ENCODE results near the gene PTPRJ. TPM values are rescaled to one million over a fixed set of nuclear protein-coding genes. Genes with fewer than 3 reads are reported as not detected.
"Not testable (repeated sequence)": the region's sequence is repeated elsewhere in the genome, so short reads cannot be mapped to it uniquely, and the experiment has no call there.

Gene PTPRJ
- total RNA-seq, 1 experiment from 2014 or later, result 59.4 TPM

DNA sequence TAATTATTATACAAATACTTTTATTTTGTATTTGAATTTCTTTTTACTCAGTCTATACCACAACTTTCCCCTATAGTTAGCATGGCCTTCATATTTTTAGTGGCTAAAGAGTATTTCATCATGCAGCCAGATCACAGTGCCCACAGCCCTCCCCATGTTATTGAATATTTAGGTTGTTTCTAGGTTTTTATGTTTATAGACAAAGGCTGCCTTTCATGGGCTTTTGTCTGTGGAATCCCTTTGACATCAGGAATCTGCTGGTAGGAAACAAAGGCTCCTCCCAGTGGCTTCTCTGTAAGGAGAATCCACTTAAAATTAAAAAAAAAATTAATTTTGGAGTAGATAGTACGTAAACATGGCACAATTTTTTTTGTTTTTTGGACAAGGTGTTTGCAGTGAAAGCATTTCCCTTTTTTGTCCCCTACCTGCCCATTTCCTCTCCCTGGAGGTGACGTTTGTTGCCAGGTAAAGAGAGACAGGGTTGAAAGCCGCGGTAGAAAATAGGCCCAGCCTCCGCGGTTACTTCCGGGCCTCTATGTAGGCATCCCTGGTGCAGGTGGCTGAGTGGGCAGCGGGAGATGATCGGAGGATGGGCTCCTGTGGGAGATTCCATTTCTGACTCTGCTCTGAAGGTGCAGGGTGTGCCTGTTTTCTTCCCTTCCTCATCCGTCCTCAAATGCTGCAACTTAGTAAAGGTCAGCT is 154.0 kb downstream of the PTPRJ start:
- no peak for DNase-seq
- Mint-ChIP-seq H3K27ac (ENCODE audit: unreplicated experiment) (no peak overlapping the region), H3K9me3 (ENCODE audit: low read depth, unreplicated experiment) (no peaks in the 10 kb centered on the region), H3K36me3 (ENCODE audit: insufficient read depth, unreplicated experiment) (peaks cover 33% of the 10 kb centered on the region), H3K27me3 (ENCODE audit: unreplicated experiment) (no peaks in the 10 kb centered on the region), H3K4me3 (ENCODE audit: low read depth, unreplicated experiment) (no peak overlapping the region), H3K4me1 (ENCODE audit: low read depth, unreplicated experiment) (no peaks in the 10 kb centered on the region)
- intact Hi-C loops (cut with micrococcal nuclease; ENCODE audit: unreplicated experiment), result no loop called here
- TF ChIP-seq CTCF (IDR thresholded peaks at IDR 0.05; ENCODE audit: unreplicated experiment), result no peak
- CTCF ChIA-PET, result no interaction called here
- BruUV-seq (replicated peaks), result no TSS peak

GRCh38 chr11:48138222-48138621 is 157.9 kb downstream of the PTPRJ start:
- Mint-ChIP-seq H3K27me3 (ENCODE audit: unreplicated experiment) (no peaks in the 10 kb centered on the region), H3K4me1 (ENCODE audit: low read depth, unreplicated experiment) (no peaks in the 10 kb centered on the region), H3K36me3 (ENCODE audit: insufficient read depth, unreplicated experiment) (peaks cover 28% of the 10 kb centered on the region), H3K4me3 (ENCODE audit: low read depth, unreplicated experiment) (no peak overlapping the region), H3K9me3 (ENCODE audit: low read depth, unreplicated experiment) (no peaks in the 10 kb centered on the region), H3K27ac (ENCODE audit: unreplicated experiment) (no peak overlapping the region)
- CTCF ChIA-PET, result no interaction called here
- no peak for TF ChIP-seq CTCF (IDR thresholded peaks at IDR 0.05; ENCODE audit: unreplicated experiment)
- DNase-seq, result no peak
- intact Hi-C loops (cut with micrococcal nuclease; ENCODE audit: unreplicated experiment), result no loop called here
- no TSS peak for BruUV-seq (replicated peaks)

DNA sequence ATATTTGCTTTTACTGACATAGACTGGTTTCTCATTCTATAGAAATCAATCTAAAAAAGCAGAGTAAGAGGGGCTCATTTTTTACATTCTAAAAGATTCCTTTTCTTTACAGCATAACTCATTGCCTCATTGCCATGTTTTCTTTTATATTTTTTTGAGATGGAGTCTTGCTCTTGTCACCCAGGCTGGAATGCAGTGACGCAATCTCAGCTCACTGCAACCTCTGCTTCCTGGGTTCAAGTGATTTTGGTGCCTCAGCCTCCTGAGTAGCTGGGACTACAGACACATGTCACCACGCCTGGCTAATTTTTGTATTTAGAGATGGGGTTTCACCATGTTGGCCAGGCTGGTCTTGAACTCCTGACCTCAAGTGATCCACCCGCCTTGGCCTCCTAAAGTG is 159.5 kb downstream of the PTPRJ start:
- H3K27ac Mint-ChIP-seq (ENCODE audit: unreplicated experiment); H3K4me3 Mint-ChIP-seq (ENCODE audit: low read depth, unreplicated experiment); H3K27me3 Mint-ChIP-seq (ENCODE audit: unreplicated experiment); BruUV-seq (replicated peaks); CTCF ChIA-PET; intact Hi-C loops (cut with micrococcal nuclease; ENCODE audit: unreplicated experiment); DNase-seq; H3K9me3 Mint-ChIP-seq (ENCODE audit: low read depth, unreplicated experiment); H3K4me1 Mint-ChIP-seq (ENCODE audit: low read depth, unreplicated experiment): not testable (repeated sequence)
- H3K36me3 Mint-ChIP-seq (ENCODE audit: insufficient read depth, unreplicated experiment), result peaks cover 28% of the 10 kb centered on the region

GRCh38 chr11:48141475-48142122 is 161.2 kb downstream of the PTPRJ start:
- no peak for DNase-seq
- TF ChIP-seq CTCF (IDR thresholded peaks at IDR 0.05; ENCODE audit: unreplicated experiment), result no peak
- Mint-ChIP-seq H3K9me3 (ENCODE audit: low read depth, unreplicated experiment) (no peaks in the 10 kb centered on the region), H3K4me1 (ENCODE audit: low read depth, unreplicated experiment) (no peaks in the 10 kb centered on the region), H3K27me3 (ENCODE audit: unreplicated experiment) (no peaks in the 10 kb centered on the region), H3K36me3 (ENCODE audit: insufficient read depth, unreplicated experiment) (peaks cover 28% of the 10 kb centered on the region), H3K4me3 (ENCODE audit: low read depth, unreplicated experiment) (no peak overlapping the region), H3K27ac (ENCODE audit: unreplicated experiment) (no peak overlapping the region)
- CTCF ChIA-PET, result interaction anchor here (0.5 kb wide), 1 partner anchor 167 kb away, joined by 3 read pairs; no protein-coding TSS in a partner anchor
- intact Hi-C loops (cut with micrococcal nuclease; ENCODE audit: unreplicated experiment), result no loop called here
- no TSS peak for BruUV-seq (replicated peaks)

GRCh38 chr11:48142889-48143288 is 162.5 kb downstream of the PTPRJ start:
- H3K27me3 Mint-ChIP-seq (ENCODE audit: unreplicated experiment), result no peaks in the 10 kb centered on the region
- H3K36me3 Mint-ChIP-seq (ENCODE audit: insufficient read depth, unreplicated experiment), result peaks cover 18% of the 10 kb centered on the region
- DNase-seq, result no peak
- H3K4me1 Mint-ChIP-seq (ENCODE audit: low read depth, unreplicated experiment), result no peaks in the 10 kb centered on the region
- no peak overlapping the region for H3K4me3 Mint-ChIP-seq (ENCODE audit: low read depth, unreplicated experiment)
- H3K27ac Mint-ChIP-seq (ENCODE audit: unreplicated experiment), result no peak overlapping the region
- BruUV-seq (replicated peaks), result no TSS peak
- intact Hi-C loops (cut with micrococcal nuclease; ENCODE audit: unreplicated experiment), result no loop called here
- CTCF ChIA-PET, result no interaction called here
- H3K9me3 Mint-ChIP-seq (ENCODE audit: low read depth, unreplicated experiment), result no peaks in the 10 kb centered on the region
- TF ChIP-seq CTCF (IDR thresholded peaks at IDR 0.05; ENCODE audit: unreplicated experiment), result no peak
